Transverse colon (tissue), 4 donors: ENCODE results near the gene PPP1R14D.

ENCODE experiments used
- CTCF ChIP-seq, 5 experiments: fragments of 200-600 bp in 3 of 5; fragments of 450-650 bp in 2 of 5; sonication (generic) in 3 of 5; IDR thresholded peaks; 1 replicate in 2 of 5; 2 replicates in 3 of 5; pipeline ENCODE4 v1.5.1; 2016 to 2017; ENCODE audit warnings: antibody characterized with exemption in 5 of 5, inconsistent platforms in 3 of 5, mild to moderate bottlenecking in 2 of 5, moderate library complexity in 1 of 5
- EP300 ChIP-seq: sonication (generic); formaldehyde crosslinking; IDR thresholded peaks from one replicate; pipeline ENCODE4 v1.6.1; 2017; ENCODE audit warnings: antibody characterized with exemption, low read depth
- POLR2AphosphoS5 ChIP-seq, 3 donors: sonication (generic); formaldehyde crosslinking; IDR thresholded peaks; one replicate each; pipeline ENCODE4 v1.6.1; 2016; ENCODE audit warnings: antibody characterized with exemption in 3 of 3

GRCh38 chr15:40773902-40774301 lies 54.6 kb downstream of the PPP1R14D start:
- no peak for TF ChIP-seq EP300
- no peak for TF ChIP-seq CTCF (IDR thresholded peaks at IDR 0.05)
- no peak for TF ChIP-seq POLR2AphosphoS5 (IDR thresholded peaks at IDR 0.05)
